Measurements from ENCODE around the gene VPS35L. TPM values are rescaled to one million over a fixed set of nuclear protein-coding genes. Genes with fewer than 3 reads are reported as not detected.

The VPS35L gene
- total and polyA plus RNA-seq, 2 of the 13 experiments (the other 11 are each of a cell fraction or from before 2014, with no cell fraction given) = 1.4 to 1.6 TPM

GRCh38 chr16:19691161-19691711 lies 135.7 kb downstream of the VPS35L start (continued):
- TF ChIP-seq ZBTB33 (CRISPR knock-in tag; IDR thresholded peaks at IDR 0.05) (peak; percentile 80), FOXO1 (CRISPR knock-in tag; IDR thresholded peaks at IDR 0.05) (no peak), TEAD3 (CRISPR knock-in tag; optimal IDR thresholded peaks at IDR 0.05; ENCODE audit: borderline replicate concordance) (no peak), FOXJ3 (CRISPR knock-in tag; IDR thresholded peaks at IDR 0.05; ENCODE audit: borderline replicate concordance) (no peak), ZNF670 (CRISPR knock-in tag; IDR thresholded peaks at IDR 0.05; ENCODE audit: borderline replicate concordance) (no peak), RNF219 (CRISPR knock-in tag; IDR thresholded peaks at IDR 0.05) (no peak), POLR2A (IDR thresholded peaks at IDR 0.05; ENCODE audit: insufficient read depth in 1 of 2, low read depth in 2 of 2, low read length in 2 of 2) (no peak), RXRA (CRISPR knock-in tag; IDR thresholded peaks at IDR 0.05) (no peak)

DNA sequence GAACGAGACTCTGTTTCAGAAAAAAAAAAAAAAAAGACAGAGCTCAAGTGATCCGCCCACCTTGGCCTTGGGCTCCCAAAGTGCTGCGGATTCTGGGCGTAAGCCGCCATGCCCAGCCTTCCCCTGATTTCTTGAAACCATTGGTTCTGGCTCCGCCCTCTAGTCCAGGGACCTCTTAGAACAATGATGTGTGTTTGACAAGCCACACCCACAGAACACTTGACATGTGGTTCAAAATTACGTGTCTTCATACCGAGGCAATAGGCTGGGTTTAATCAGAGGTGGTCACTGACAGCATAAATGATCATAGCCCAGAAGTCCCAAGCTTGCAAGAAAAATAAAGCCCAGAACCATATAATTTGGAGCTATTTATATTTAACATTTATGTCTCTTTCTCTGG lies 139.5 kb downstream of the VPS35L start:
- DNase-seq (ENCODE audit: low spot score) (no peak), FAIRE-seq (no peak), ATAC-seq (no peak)
- peaks cover 2 to 10% of the 10 kb centered on the region in 2 experiments; a peak in 3 of 5 replicates for H3K36me3 ChIP-seq (replicated peaks in 1 of 2; ENCODE audit: control insufficient read depth in 1 of 2, insufficient read depth in 2 of 2, low read length in 2 of 2)
- H3K4me3 ChIP-seq (replicated peaks in 1 of 3; ENCODE audit: insufficient read depth in 1 of 3, low read depth in 2 of 3, low read length in 3 of 3) = no peak overlapping the region
- TF ChIP-seq ZNF3 (CRISPR knock-in tag; IDR thresholded peaks at IDR 0.05) (no peak), ZBTB33 (CRISPR knock-in tag; IDR thresholded peaks at IDR 0.05) (0 out of 2 replicates have a peak, but pooled peaks have one; percentile 24)
- no peaks in the 10 kb centered on the region for H3K79me2 ChIP-seq (ENCODE audit: insufficient read depth, low read length)
- no peak overlapping the region for H3K9ac ChIP-seq (ENCODE audit: insufficient read depth, low read depth, low read length)
- peaks cover 1% of the 10 kb centered on the region; the same call in 1 of the 2 replicates for H4K20me1 ChIP-seq (ENCODE audit: insufficient read depth, low read length)
- BruUV-seq (replicated peaks) = no TSS peak
- no peak overlapping the region for H2AFZ ChIP-seq (ENCODE audit: low read length)
- H3K27me3 ChIP-seq (ENCODE audit: control insufficient read depth in 1 of 2, insufficient read depth in 2 of 2, low read length in 2 of 2) = no peaks in the 10 kb centered on the region
- ChIA-PET CTCF (ENCODE audit: low intra/inter-chr PET ratio, low total read pairs) (no interaction called here), POLR2A (interaction anchor here (1.3 kb wide), 1 partner anchor 8 kb away, joined by 3 read pairs; no protein-coding TSS in a partner anchor)
- H3K9me3 ChIP-seq (ENCODE audit: low read length) = no peaks in the 10 kb centered on the region
- WGBS (ENCODE audit: low lambda C conversion rate) = 96% methylated on average over 8 of the region's 8 CpGs
- no peak overlapping the region for H3K27ac ChIP-seq (ENCODE audit: extremely low read length, insufficient read depth, low read length)
- in situ Hi-C loops (cut with HindIII; ENCODE audit: extremely low pct_ligation_motif_present, low pct_unique_long_range_greater_than_20kb) (no loop called here), intact Hi-C loops (cut with micrococcal nuclease; ENCODE audit: unreplicated experiment) (no loop called here)
- H3K4me1 ChIP-seq (ENCODE audit: insufficient read depth, low read length) = peaks cover 6% of the 10 kb centered on the region
- H3K4me2 ChIP-seq (ENCODE audit: low read depth, low read length) = no peak overlapping the region

All from HepG2 (cell line).